Pancreas (tissue), 10 donors: ENCODE results near the gene PVALB. TPM values are rescaled to one million over a fixed set of nuclear protein-coding genes. Genes with fewer than 3 reads are reported as not detected.

Source experiments
- ATAC-seq, 4 donors: fragments of 200-7000 bp; cut with Tn5 transposase; one replicate each; pipeline versions ENCODE4 v1.8.0 to v1.9.1; 2020; ENCODE audit warnings: mild to moderate bottlenecking in 4 of 4, moderate library complexity in 4 of 4
- DNase-seq, 6 donors: peaks; one replicate each; pipeline ENCODE4 v3.0.0-alpha.2; 2020
- FAIRE-seq: peaks from 2 replicates; lab custom pipeline; 2012; peaks lifted over from hg19 to GRCh38; lab: Jason Lieb, UNC
- H3K27ac ChIP-seq, 4 donors: fragments of 200-600 bp; sonication (generic); 1 replicate in 3 of 4; 2 replicates in 1 of 4; pipeline versions ENCODE4 v1.5.0 to v1.8.0; 2020
- H3K27me3 ChIP-seq, 4 donors: fragments of 200-600 bp; one replicate each; pipeline ENCODE4 v1.8.0; 2021
- H3K36me3 ChIP-seq, 3 donors: fragments of 200-600 bp; sonication (generic) in 1 of 3; one replicate each; pipeline versions ENCODE4 v1.5.0 to v1.8.0; 2020 to 2021
- H3K4me1 ChIP-seq, 3 donors: fragments of 200-600 bp; one replicate each; pipeline ENCODE4 v1.8.0; 2021
- H3K4me3 ChIP-seq, 4 donors: fragments of 200-600 bp; sonication (generic) in 2 of 4; one replicate each; pipeline versions ENCODE4 v1.5.0 to v1.8.0; 2020 to 2021
- H3K9me3 ChIP-seq, 4 donors: fragments of 200-600 bp; one replicate each; pipeline ENCODE4 v1.8.0; 2021
- CTCF ChIP-seq, 4 donors: fragments of 200-600 bp; sonication (generic) in 3 of 4; IDR thresholded peaks; one replicate each; pipeline versions ENCODE4 v1.5.0 to v1.8.0; 2021; ENCODE audit warnings: antibody characterized with exemption in 4 of 4
- WGBS, 2 donors: extraction: QIAGEN DNeasy Blood & Tissue Kit; methylation state at CpG; one replicate each; pipeline ENCODE4 v1.1.7; 2013; 5-methylcytosine and 5-hydroxymethylcytosine counted together
- intact Hi-C, 3 donors: fragments of 100-400 bp; cut with DNase I; formaldehyde crosslinking; loops; one replicate each; pipeline versions ENCODE4 v1.11.1 to v1.14.2; 2022
- polyA plus RNA-seq, 2 donors: library from polyadenylated mRNA; stranded (reverse); fragments of 200-250 nt; gene quantifications; one replicate each; pipeline ENCODE4 v1.2.3, GENCODE V29; 2013
- total RNA-seq, 6 donors: library from RNA; stranded (reverse); fragmentation: NEBNext Ultra II Directional in 4 of 6; extraction: Animal tissue kit (Norgen Biotek cat#: 25700) in 4 of 6; gene quantifications; one replicate each; pipeline versions ENCODE4 v1.2.1 to v1.2.4, GENCODE V29; 2021 to 2023
- donor health status: healthy with polysubstance abuse.
- donor health status: DM: no; HTN: no; CAD: no; lungs with moderate emphysema.
- donor health status: DM: no; HTN: no; CAD: no.
- donor health status: control.
- donor health status: control.
- donor health status: Bipolar disorder and iron deficiency.
- donor health status: DM: yes; HTN: yes; CAD: no.
- donor health status: DM: no; HTN: no; CAD: no.
- donor health status: DM: no; HTN: no; CAD: no.
- donor health status: DM: yes; HTN: yes; CAD: no.

Gene PVALB
- not detected for total RNA-seq
- polyA plus RNA-seq = under 1 TPM in 1 of 2 donors, not detected in 1; 0.54 TPM

GRCh38 chr22:36816636-36817524, at the start of gene PVALB:
TSS of gene PVALB (minus strand) at chr22:36817035. CDS start at chr22:36817005, 30 bp downstream.
- Histone ChIP-seq H3K27me3 (peaks cover 0 to 25% (median 4%) of the 10 kb centered on the region in 4 donors), H3K9me3 (no peaks in the 10 kb centered on the region), H3K4me1 (peaks cover 5 to 13% (median 7%) of the 10 kb centered on the region in 3 donors), H3K27ac (no peak within 1 kb of the TSS), H3K4me3 (peak within 1 kb of the TSS in 2 of 4 donors; percentile 0 to 29), H3K36me3 (no peaks in the 10 kb centered on the region)
- peak in 3 of 6 donors; percentile 36 to 79 (median 47) for DNase-seq
- 1% methylated on average over 51 to 75 of the region's 75 CpGs for WGBS, 2 donors
- no peak for FAIRE-seq
- TF ChIP-seq CTCF (IDR thresholded peaks at IDR 0.05) = no peak
- peak; percentile 88 to 90 (median 90) for ATAC-seq
- intact Hi-C loops = no loop called here

GRCh38 chr22:36865346-36865745, 48.5 kb upstream of the PVALB start:
- Histone ChIP-seq H3K36me3 (no peaks in the 10 kb centered on the region), H3K4me1 (peaks cover 0 to 2% (median 0%) of the 10 kb centered on the region in 3 donors), H3K4me3 (no peak overlapping the region), H3K27ac (no peak overlapping the region), H3K27me3 (no peaks in the 10 kb centered on the region), H3K9me3 (no peaks in the 10 kb centered on the region)
- intact Hi-C loops = no loop called here
- DNase-seq (no peak), FAIRE-seq (no peak), ATAC-seq (no peak)
- 13 to 14% methylated on average over 13 of the region's 13 CpGs for whole genome bisulfite sequencing, 2 donors
- TF ChIP-seq CTCF (IDR thresholded peaks at IDR 0.05) = no peak

GRCh38 chr22:36864454-36865215, 47.8 kb upstream of the PVALB start:
- no peak for ATAC-seq
- H3K27ac ChIP-seq = no peak overlapping the region
- WGBS, 2 donors = 69 to 76% methylated on average over 14 of the region's 14 CpGs
- TF ChIP-seq CTCF (IDR thresholded peaks at IDR 0.05) = no peak
- no peak for FAIRE-seq
- DNase-seq = no peak
- intact Hi-C loops = no loop called here
- H3K36me3 ChIP-seq = no peaks in the 10 kb centered on the region
- peaks cover 0 to 2% (median 0%) of the 10 kb centered on the region in 3 donors for H3K4me1 ChIP-seq
- no peaks in the 10 kb centered on the region for H3K9me3 ChIP-seq
- H3K27me3 ChIP-seq = no peaks in the 10 kb centered on the region
- no peak overlapping the region for H3K4me3 ChIP-seq

GRCh38 chr22:36863979-36864378, 47.1 kb upstream of the PVALB start:
- Histone ChIP-seq H3K4me3 (no peak overlapping the region), H3K4me1 (peaks cover 0 to 2% (median 0%) of the 10 kb centered on the region in 3 donors), H3K27me3 (no peaks in the 10 kb centered on the region), H3K9me3 (no peaks in the 10 kb centered on the region), H3K27ac (no peak overlapping the region), H3K36me3 (no peaks in the 10 kb centered on the region)
- no peak for TF ChIP-seq CTCF (IDR thresholded peaks at IDR 0.05)
- FAIRE-seq (no peak), DNase-seq (no peak), ATAC-seq (no peak)
- intact Hi-C loops = no loop called here
- WGBS, 2 donors = 74 to 83% methylated on average over 6 of the region's 6 CpGs
